ENCODE measurements around the gene MAP3K13.
"Not testable (repeated sequence)": the region's sequence is repeated elsewhere in the genome, so short reads cannot be mapped to it uniquely, and the experiment has no call there.

The MAP3K13 gene

GRCh38 chr3:185405243-185405642, 42.3 kb downstream of the MAP3K13 start:
- TF ChIP-seq CTCF (IDR thresholded peaks at IDR 0.05; ENCODE audit: insufficient read depth, low read depth, low read length, missing control alignments) = no peak

GRCh38 chr3:185405664-185406063, 42.7 kb downstream of the MAP3K13 start:
- DNase-seq (ENCODE audit: low read depth) = no peak
- no peak for TF ChIP-seq CTCF (IDR thresholded peaks at IDR 0.05; ENCODE audit: insufficient read depth, low read depth, low read length, missing control alignments)
- no peak overlapping the region for H3K4me3 ChIP-seq (ENCODE audit: low read length)

More at GRCh38 chr3:185405243-185405642, 42.3 kb downstream of the MAP3K13 start:
- DNase-seq (ENCODE audit: low read depth) = peak; percentile 34
- H3K4me3 ChIP-seq (ENCODE audit: low read length) = no peak overlapping the region

GRCh38 chr3:185406121-185406620, 43.2 kb downstream of the MAP3K13 start:
- H3K4me3 ChIP-seq (ENCODE audit: low read length) = no peak overlapping the region
- no peak for TF ChIP-seq CTCF (IDR thresholded peaks at IDR 0.05; ENCODE audit: insufficient read depth, low read depth, low read length, missing control alignments)
- no peak for DNase-seq (ENCODE audit: low read depth)

GRCh38 chr3:185409957-185410356, 47.0 kb downstream of the MAP3K13 start:
- DNase-seq (ENCODE audit: low read depth) = no peak
- no peak overlapping the region for H3K4me3 ChIP-seq (ENCODE audit: low read length)
- no peak for TF ChIP-seq CTCF (IDR thresholded peaks at IDR 0.05; ENCODE audit: insufficient read depth, low read depth, low read length, missing control alignments)

- H3K4me3 ChIP-seq (ENCODE audit: low read length) = no peak overlapping the region
- peak; percentile 93 for DNase-seq (ENCODE audit: low read depth)
- no peak for TF ChIP-seq CTCF (IDR thresholded peaks at IDR 0.05; ENCODE audit: insufficient read depth, low read depth, low read length, missing control alignments)
Measured at GRCh38 chr3:185411133-185411532, 48.2 kb downstream of the MAP3K13 start.

- TF ChIP-seq CTCF (IDR thresholded peaks at IDR 0.05; ENCODE audit: insufficient read depth, low read depth, low read length, missing control alignments) = no peak
- DNase-seq (ENCODE audit: low read depth) = no peak
- H3K4me3 ChIP-seq (ENCODE audit: low read length) = no peak overlapping the region
Measured at GRCh38 chr3:185416513-185416912, 53.6 kb downstream of the MAP3K13 start.

GRCh38 chr3:185418561-185418977, 55.6 kb downstream of the MAP3K13 start:
- not testable (repeated sequence) for H3K4me3 ChIP-seq (ENCODE audit: low read length); DNase-seq (ENCODE audit: low read depth)

Data from epithelial cell of esophagus (primary cell).